Glomerular endothelial cell (primary cell): ENCODE measurements around the gene MLXIP. TPM values are rescaled to one million over a fixed set of nuclear protein-coding genes. Genes with fewer than 3 reads are reported as not detected.
"Not testable (repeated sequence)": the region's sequence is repeated elsewhere in the genome, so short reads cannot be mapped to it uniquely, and the experiment has no call there.

Experiments used
- DNase-seq: peaks from one replicate; pipeline ENCODE4 v3.0.0-alpha.2; 2011; ENCODE audit warnings: low read depth, low spot score; ENCODE audit errors: extremely low read depth
- total RNA-seq: library from RNA; depleted of rRNA; stranded (reverse); fragments of >200 nt; gene quantifications from 2 replicates; pipeline ENCODE4 v1.2.3, GENCODE V29; 2015

The MLXIP gene, protein sequence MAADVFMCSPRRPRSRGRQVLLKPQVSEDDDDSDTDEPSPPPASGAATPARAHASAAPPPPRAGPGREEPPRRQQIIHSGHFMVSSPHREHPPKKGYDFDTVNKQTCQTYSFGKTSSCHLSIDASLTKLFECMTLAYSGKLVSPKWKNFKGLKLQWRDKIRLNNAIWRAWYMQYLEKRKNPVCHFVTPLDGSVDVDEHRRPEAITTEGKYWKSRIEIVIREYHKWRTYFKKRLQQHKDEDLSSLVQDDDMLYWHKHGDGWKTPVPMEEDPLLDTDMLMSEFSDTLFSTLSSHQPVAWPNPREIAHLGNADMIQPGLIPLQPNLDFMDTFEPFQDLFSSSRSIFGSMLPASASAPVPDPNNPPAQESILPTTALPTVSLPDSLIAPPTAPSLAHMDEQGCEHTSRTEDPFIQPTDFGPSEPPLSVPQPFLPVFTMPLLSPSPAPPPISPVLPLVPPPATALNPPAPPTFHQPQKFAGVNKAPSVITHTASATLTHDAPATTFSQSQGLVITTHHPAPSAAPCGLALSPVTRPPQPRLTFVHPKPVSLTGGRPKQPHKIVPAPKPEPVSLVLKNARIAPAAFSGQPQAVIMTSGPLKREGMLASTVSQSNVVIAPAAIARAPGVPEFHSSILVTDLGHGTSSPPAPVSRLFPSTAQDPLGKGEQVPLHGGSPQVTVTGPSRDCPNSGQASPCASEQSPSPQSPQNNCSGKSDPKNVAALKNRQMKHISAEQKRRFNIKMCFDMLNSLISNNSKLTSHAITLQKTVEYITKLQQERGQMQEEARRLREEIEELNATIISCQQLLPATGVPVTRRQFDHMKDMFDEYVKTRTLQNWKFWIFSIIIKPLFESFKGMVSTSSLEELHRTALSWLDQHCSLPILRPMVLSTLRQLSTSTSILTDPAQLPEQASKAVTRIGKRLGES
- 30.7 and 43.9 TPM in 2 replicates for total RNA-seq

GRCh38 chr12:122078141-122079032 lies at the start of gene MLXIP:
TSS of gene MLXIP (plus strand) at chr12:122078756. CDS start at chr12:122078854, 98 bp downstream.
- DNase-seq = no peak

- DNase-seq = no peak
These were observed 49.5 kb upstream of the MLXIP start for GRCh38 chr12:122028905-122029560.

GRCh38 chr12:122029620-122030423 lies 48.7 kb upstream of the MLXIP start:
- no peak for DNase-seq

GRCh38 chr12:122030424-122031035 lies 48.0 kb upstream of the MLXIP start:
- no peak for DNase-seq

DNA sequence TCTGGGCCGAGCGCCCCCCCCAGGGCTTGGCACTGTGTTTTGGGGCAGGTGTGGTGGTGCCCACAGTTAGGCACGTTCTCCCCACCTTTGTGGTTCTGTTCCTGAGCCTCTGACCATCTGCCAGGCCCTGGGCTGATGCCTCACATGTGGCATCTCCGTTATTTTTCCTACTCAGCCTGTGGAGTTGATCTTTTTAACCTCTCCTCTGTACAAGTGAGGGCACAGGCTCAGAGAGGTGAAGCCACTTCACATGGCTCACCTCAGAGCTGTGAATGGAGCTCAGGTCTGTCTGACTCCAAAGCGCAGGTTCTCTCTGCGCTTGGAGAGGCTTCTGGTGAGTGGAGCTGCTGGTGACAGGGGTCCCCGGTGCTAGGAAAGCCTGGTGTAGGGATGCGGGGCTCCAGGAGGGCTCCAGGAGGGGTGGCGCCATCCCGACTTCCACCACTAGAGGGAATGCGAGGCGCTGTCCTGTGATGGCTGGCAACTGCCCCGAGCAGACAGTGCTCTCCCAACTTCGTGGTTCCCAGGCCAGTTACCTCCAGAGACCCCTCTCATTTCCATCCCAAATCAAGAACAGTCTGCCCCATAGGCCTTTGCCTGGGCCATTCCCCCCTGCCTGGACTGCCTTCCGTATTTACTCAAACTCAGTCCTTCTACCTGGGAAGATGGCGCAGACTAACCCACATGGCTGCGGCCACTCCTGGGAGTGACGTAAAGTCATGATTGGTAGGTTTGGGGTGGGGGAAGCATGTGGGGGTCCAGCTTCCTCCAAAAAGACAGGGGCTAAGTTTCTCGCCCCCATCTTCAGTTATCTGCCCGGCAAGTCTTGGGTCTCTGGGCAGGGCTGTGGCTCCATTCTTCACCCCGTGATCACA lies 47.0 kb upstream of the MLXIP start:
- DNase-seq = no peak

DNA sequence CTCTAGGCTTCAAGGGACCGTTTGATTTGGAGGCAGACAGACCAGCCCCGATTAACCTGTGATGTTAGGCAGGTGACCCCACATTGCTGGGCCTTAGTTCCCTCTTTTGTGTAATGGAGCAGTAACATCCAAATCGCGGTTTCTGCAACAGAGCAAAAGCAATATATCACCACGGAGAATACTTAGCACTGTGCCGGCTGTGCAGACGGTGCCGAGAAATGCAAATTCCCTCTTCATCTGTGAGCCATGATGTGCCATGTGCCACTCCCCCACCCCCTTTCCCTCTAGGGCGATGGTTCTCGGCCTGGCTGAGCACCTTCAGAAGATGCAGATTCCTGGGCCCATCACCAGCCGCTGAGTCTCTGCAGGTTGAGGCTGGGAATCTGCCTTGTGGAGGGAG lies 46.0 kb upstream of the MLXIP start:
- no peak for DNase-seq

- DNase-seq = no peak
These were observed 43.3 kb upstream of the MLXIP start for GRCh38 chr12:122035292-122035691.

- DNase-seq = no peak
These were observed 42.4 kb upstream of the MLXIP start for GRCh38 chr12:122036153-122036552.

- DNase-seq = no peak
These were observed 37.8 kb upstream of the MLXIP start for GRCh38 chr12:122040579-122041386.

DNA sequence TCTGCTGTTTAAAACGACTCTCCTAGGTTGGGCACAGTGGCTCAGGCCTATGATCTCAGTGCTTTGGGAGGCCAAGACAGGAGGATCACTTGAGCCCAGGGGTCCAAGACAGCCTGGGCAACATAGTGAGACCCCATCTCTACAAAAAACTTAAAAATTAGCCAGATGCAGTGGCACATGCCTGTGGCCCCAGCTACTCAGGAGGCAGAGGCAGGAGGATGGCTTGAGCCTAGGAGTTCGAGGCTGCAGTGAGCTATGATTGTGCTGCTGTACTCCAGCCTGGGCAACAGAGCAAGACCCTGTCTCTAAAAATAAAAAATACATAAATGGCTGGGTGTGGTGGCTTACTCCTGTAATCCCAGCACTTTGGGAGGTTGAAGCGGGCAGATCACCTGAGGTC lies 37.1 kb upstream of the MLXIP start:
- DNase-seq = not testable (repeated sequence)

DNA sequence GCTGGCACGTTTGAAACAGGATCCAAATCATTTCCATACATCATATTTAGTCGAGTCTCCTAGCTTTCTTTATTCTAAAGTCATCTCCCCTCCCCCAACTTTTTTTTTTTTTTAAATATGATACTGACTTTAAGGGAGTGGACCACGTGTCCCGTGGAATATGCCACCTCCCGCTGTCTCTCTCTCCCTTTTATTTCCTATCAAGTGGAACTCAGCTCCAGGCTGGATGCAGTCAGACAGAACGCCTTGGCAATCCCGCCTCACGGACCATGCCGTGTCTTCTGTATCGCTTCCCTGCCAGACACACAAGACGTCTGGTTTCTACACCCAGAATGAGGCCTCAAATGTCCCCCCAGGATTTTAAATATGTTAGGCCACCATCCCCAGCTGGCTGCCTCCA lies 35.6 kb upstream of the MLXIP start:
- no peak for DNase-seq

- DNase-seq = no peak
These were observed 35.1 kb upstream of the MLXIP start for GRCh38 chr12:122043476-122043875.

DNA sequence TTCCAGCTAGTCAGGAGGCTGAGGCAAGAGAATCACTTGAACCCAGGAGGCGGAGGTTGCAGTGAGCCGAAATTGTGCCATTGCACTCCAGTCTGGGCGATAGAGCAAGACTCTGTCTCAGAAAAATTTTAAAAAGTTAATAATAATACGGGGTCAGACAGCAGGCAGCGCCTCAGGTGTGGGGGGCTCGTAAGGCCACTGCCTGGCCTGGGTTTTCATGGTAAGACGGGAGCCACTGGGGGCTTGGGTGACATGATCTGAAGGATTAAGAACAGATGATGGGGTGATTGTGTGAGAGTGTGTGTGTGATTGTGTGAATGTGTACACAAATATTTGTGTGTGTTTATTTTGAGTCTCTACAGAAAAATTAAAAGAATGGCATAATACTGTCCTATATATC lies 33.3 kb upstream of the MLXIP start:
- no peak for DNase-seq

DNA sequence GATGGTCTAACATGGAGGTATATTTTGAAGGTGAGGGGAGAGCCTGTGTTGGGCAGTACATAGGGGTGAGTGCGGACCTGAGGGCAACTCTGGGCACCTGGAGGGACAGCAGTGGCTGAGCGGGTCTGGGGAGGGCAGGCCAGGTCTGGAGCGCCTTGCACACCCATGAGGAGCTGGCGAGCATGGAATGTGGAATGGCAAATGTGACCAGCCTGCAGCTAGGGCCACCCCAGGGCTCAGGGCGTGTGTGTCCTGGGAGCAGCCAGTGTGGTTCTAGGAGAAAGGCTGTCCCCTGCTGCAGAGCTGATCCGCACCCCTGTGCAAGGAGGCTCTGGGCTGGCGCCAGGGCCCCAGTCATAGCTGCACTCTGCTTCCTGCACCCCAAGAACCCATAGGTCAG lies 32.4 kb upstream of the MLXIP start:
- DNase-seq = no peak

DNA sequence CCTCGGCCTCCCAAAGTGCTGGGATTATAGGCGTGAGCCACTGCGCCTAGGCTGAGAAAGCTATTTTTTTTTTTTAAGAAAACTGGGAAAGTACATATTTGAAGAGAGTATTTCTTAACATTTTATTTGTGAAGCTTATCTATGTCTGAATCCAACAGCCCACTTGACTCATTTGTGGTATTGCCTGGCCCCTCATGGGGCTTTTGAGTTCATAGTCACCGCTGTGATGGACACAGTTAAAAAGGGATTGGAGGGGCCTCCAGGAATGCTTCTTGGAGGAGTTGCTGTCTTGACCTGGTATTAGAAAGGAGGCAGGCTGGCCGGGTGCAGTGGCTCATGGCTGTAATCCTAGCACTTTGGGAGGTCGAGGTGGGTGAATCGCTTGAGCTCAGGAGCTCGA lies 30.4 kb upstream of the MLXIP start:
- no peak for DNase-seq

- no peak for DNase-seq
These were observed 28.7 kb upstream of the MLXIP start for GRCh38 chr12:122049827-122050226.

- DNase-seq = no peak
These were observed 27.9 kb upstream of the MLXIP start for GRCh38 chr12:122050706-122051105.
